HepG2 (cell line): ENCODE results near the gene ACKR3. TPM values are rescaled to one million over a fixed set of nuclear protein-coding genes. Genes with fewer than 3 reads are reported as not detected.

Experiments
- ATAC-seq: fragments of 200-7000 bp; cut with Tn5 transposase; 3 replicates; pipeline ENCODE4 v1.9.1; 2020; ENCODE audit warnings: mild to moderate bottlenecking, moderate library complexity
- BruUV-seq: library from RNA; stranded (reverse); fragments of 400-500 nt; replicated peaks from 2 replicates; lab custom pipeline; 2021; lab: Mats Ljungman, UMichigan
- CTCF ChIA-PET: fragments of 300-600 bp; formaldehyde crosslinking; extraction: SDS; loops from one replicate; lab custom pipeline; 2021; ENCODE audit warnings: low total read pairs, inconsistent platforms, low intra/inter-chr PET ratio; lab: Yijun Ruan, JAX
- POLR2A ChIA-PET: fragments of 350-600 bp; sonication (Branson Sonifier 250); formaldehyde crosslinking; loops from one replicate; lab custom pipeline; 2020; ENCODE audit warnings: antibody characterized with exemption, inconsistent platforms; lab: Yijun Ruan, JAX
- DNase-seq: peaks from one replicate; pipeline ENCODE4 v3.0.0-alpha.2; 2015; ENCODE audit warnings: low spot score
- FAIRE-seq: peaks from 3 replicates; lab custom pipeline; 2011; peaks lifted over from hg19 to GRCh38; lab: Jason Lieb, UNC
- H2AFZ ChIP-seq: one replicate; pipeline ENCODE4 v1.6.1; 2011; ENCODE audit warnings: low read length, inconsistent platforms
- H3K27ac ChIP-seq: fragments of 300-600 bp; 3 replicates; pipeline ENCODE4 v1.8.0; 2011; ENCODE audit warnings: mixed run types, mild to moderate bottlenecking, mixed read lengths, low read length, inconsistent platforms; ENCODE audit not compliant: insufficient read depth; ENCODE audit errors: extremely low read length
- H3K27me3 ChIP-seq, 2 experiments: fragments of 200-600 bp in 1 of 2; 2 replicates in 1 of 2; 3 replicates in 1 of 2; pipeline versions ENCODE4 v1.6.0 to v1.8.0; 2011; ENCODE audit warnings: low read length in 2 of 2, mild to moderate bottlenecking in 2 of 2, moderate library complexity in 2 of 2, inconsistent platforms in 1 of 2; ENCODE audit not compliant: insufficient read depth in 2 of 2, control insufficient read depth in 1 of 2
- H3K36me3 ChIP-seq, 2 experiments: fragments of 200-600 bp in 1 of 2; replicated peaks in 1 of 2; 2 replicates in 1 of 2; 3 replicates in 1 of 2; pipeline versions ENCODE4 v1.5.1 to v1.8.0; 2011; ENCODE audit warnings: low read length in 2 of 2, inconsistent platforms in 1 of 2; ENCODE audit not compliant: insufficient read depth in 2 of 2, control insufficient read depth in 1 of 2
- H3K4me1 ChIP-seq: 2 replicates; pipeline ENCODE4 v1.5.1; 2012; ENCODE audit warnings: low read length, inconsistent platforms; ENCODE audit not compliant: insufficient read depth
- H3K4me2 ChIP-seq: 2 replicates; pipeline ENCODE4 v1.6.0; 2011; ENCODE audit warnings: low read depth, low read length, inconsistent platforms
- H3K4me3 ChIP-seq, 3 experiments: fragments of 200-600 bp in 1 of 3; sonication (generic), shearing (Covaris generic) in 1 of 3; replicated peaks in 1 of 3; 2 replicates each; pipeline ENCODE4 v1.5.1; 2011 to 2016; ENCODE audit warnings: low read length in 3 of 3, inconsistent platforms in 2 of 3, low read depth in 2 of 3, mild to moderate bottlenecking in 2 of 3, control low read depth in 1 of 3, mixed read lengths in 1 of 3; ENCODE audit not compliant: insufficient read depth in 1 of 3
- H3K79me2 ChIP-seq: one replicate; pipeline ENCODE4 v1.6.1; 2011; ENCODE audit warnings: low read length, inconsistent platforms; ENCODE audit not compliant: insufficient read depth
- H3K9ac ChIP-seq: 2 replicates; pipeline ENCODE4 v1.6.0; 2011; ENCODE audit warnings: mild to moderate bottlenecking, low read depth, low read length, inconsistent platforms; ENCODE audit not compliant: insufficient read depth
- H3K9me3 ChIP-seq: 2 replicates; pipeline ENCODE4 v1.5.1; 2012; ENCODE audit warnings: mild to moderate bottlenecking, low read length
- H4K20me1 ChIP-seq: 2 replicates; pipeline ENCODE4 v1.6.0; 2011; ENCODE audit warnings: inconsistent platforms, mild to moderate bottlenecking, low read length, moderate library complexity; ENCODE audit not compliant: insufficient read depth
- ATM ChIP-seq: fragments of 450-650 bp; IDR thresholded peaks from 2 replicates; pipeline ENCODE4 v1.7.1; 2017; ENCODE audit warnings: mild to moderate bottlenecking, borderline replicate concordance
- ZNF17 ChIP-seq: sonication (generic); formaldehyde crosslinking; IDR thresholded peaks from 2 replicates; pipeline ENCODE4 v1.5.0; 2020; ENCODE audit warnings: mild to moderate bottlenecking, missing genetic modification reagents
- ZNF263 ChIP-seq: sonication (generic); formaldehyde crosslinking; IDR thresholded peaks from 2 replicates; pipeline ENCODE4 v1.4.0; 2020; ENCODE audit warnings: missing genetic modification reagents
- ZNF496 ChIP-seq: sonication (generic); formaldehyde crosslinking; IDR thresholded peaks from 2 replicates; pipeline ENCODE4 v1.8.1; 2023; ENCODE audit warnings: mild to moderate bottlenecking, moderate library complexity, missing genetic modification reagents; ENCODE audit not compliant: insufficient replicate concordance
- ZNF674 ChIP-seq: sonication (generic); formaldehyde crosslinking; IDR thresholded peaks from 2 replicates; pipeline ENCODE4 v1.5.0; 2020; ENCODE audit warnings: low read depth, mild to moderate bottlenecking, missing genetic modification reagents
- ZNF839 ChIP-seq: sonication (generic); formaldehyde crosslinking; IDR thresholded peaks from 2 replicates; pipeline ENCODE4 v1.4.0; 2020; ENCODE audit warnings: missing genetic modification reagents, mild to moderate bottlenecking, borderline replicate concordance
- WGBS: methylation state at CpG from one replicate; pipeline ENCODE4 v1.1.6; 2017; ENCODE audit warnings: low lambda C conversion rate; 5-methylcytosine and 5-hydroxymethylcytosine counted together
- in situ Hi-C: cut with HindIII; loops from 2 replicates; pipeline ENCODE4 v1.10.0; 2017; ENCODE audit warnings: low pct_unique_long_range_greater_than_20kb; ENCODE audit not compliant: extremely low pct_ligation_motif_present
- intact Hi-C: fragments of 100-400 bp; cut with micrococcal nuclease; formaldehyde crosslinking; loops from one replicate; pipeline ENCODE4 v1.10.0; 2022; ENCODE audit not compliant: unreplicated experiment
- polyA plus RNA-seq, 8 experiments: library from polyadenylated mRNA; depleted of rRNA in 3 of 8; stranded (reverse) in 7 of 8; unstranded in 1 of 8; fragments of >200 nt; fragmentation: Illumina TruSeq in 4 of 8; extraction: Trizol in 4 of 8; gene quantifications; 2 replicates each; pipeline versions ENCODE4 v1.2.1 to v1.2.3, GENCODE V29; 2011 to 2016; ENCODE audit warnings: low read depth in 4 of 8, missing spikeins in 1 of 8, mixed read lengths in 1 of 8; ENCODE audit not compliant: insufficient read depth in 1 of 8
- total RNA-seq, 5 experiments: library from RNA; depleted of rRNA; stranded (reverse); fragments of >200 nt; fragmentation: Illumina TruSeq; extraction: Trizol; gene quantifications; 2 replicates each; pipeline ENCODE4 v1.2.3, GENCODE V29; 2016; ENCODE audit warnings: low read depth in 1 of 5
- TF ChIP-seq, protein P1 (sequence below): sonication (generic); formaldehyde crosslinking; IDR thresholded peaks from 2 replicates; pipeline ENCODE4; 2020; ENCODE audit warnings: missing genetic modification reagents, mild to moderate bottlenecking, borderline replicate concordance

The ACKR3 gene
- total and polyA plus RNA-seq, 2 of the 13 experiments (the other 11 are each of a cell fraction or from before 2014, with no cell fraction given): not detected

DNA sequence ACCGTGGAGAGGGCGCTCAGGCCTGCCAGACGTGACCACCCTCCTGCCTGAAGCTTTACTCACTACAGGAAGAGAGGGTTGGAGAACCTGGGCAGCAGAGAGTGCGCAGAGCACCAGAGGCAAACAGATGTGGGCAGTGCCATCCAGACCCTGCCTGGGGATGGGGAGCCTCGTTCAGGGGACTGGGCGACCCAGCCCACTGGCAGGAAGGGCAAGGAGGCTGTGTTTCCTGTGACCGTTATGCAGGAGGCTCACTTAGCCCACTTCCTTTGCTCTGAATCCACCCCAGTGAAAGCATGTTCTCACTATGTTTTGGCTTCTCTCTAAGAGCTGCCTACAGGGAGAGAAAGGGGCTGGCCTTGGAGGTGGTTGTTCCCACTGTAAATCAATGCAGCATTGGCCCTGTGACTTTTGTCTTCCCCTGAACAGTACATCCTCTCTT lies 23.0 kb upstream of the ACKR3 start:
- H3K4me2 ChIP-seq: no peak overlapping the region
- in situ Hi-C loops (no loop called here), intact Hi-C loops (no loop called here)
- H3K4me1 ChIP-seq: no peaks in the 10 kb centered on the region
- 4% methylated on average over 7 of the region's 7 CpGs for WGBS
- no peak overlapping the region for H3K27ac ChIP-seq
- no TSS peak for BruUV-seq
- no peaks in the 10 kb centered on the region for H3K79me2 ChIP-seq
- H2AFZ ChIP-seq: no peak overlapping the region
- no peak for ATAC-seq
- DNase-seq: no peak
- H3K9ac ChIP-seq: no peak overlapping the region
- TF ChIP-seq ZNF839 (CRISPR knock-in tag): no peak
- TF ChIP-seq ATM: no peak
- TF ChIP-seq ZNF17 (CRISPR knock-in tag): no peak
- TF ChIP-seq, protein P1, sequence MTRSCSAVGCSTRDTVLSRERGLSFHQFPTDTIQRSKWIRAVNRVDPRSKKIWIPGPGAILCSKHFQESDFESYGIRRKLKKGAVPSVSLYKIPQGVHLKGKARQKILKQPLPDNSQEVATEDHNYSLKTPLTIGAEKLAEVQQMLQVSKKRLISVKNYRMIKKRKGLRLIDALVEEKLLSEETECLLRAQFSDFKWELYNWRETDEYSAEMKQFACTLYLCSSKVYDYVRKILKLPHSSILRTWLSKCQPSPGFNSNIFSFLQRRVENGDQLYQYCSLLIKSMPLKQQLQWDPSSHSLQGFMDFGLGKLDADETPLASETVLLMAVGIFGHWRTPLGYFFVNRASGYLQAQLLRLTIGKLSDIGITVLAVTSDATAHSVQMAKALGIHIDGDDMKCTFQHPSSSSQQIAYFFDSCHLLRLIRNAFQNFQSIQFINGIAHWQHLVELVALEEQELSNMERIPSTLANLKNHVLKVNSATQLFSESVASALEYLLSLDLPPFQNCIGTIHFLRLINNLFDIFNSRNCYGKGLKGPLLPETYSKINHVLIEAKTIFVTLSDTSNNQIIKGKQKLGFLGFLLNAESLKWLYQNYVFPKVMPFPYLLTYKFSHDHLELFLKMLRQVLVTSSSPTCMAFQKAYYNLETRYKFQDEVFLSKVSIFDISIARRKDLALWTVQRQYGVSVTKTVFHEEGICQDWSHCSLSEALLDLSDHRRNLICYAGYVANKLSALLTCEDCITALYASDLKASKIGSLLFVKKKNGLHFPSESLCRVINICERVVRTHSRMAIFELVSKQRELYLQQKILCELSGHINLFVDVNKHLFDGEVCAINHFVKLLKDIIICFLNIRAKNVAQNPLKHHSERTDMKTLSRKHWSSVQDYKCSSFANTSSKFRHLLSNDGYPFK (CRISPR knock-in tag): no peak
- no peak for TF ChIP-seq ZNF263
- TF ChIP-seq ZNF496 (CRISPR knock-in tag): no peak
- TF ChIP-seq ZNF674: no peak
- CTCF ChIA-PET: no interaction called here
- no peaks in the 10 kb centered on the region for H3K9me3 ChIP-seq
- peaks cover 0 to 33% of the 10 kb centered on the region in 2 experiments; a peak in 4 of 5 replicates for H3K27me3 ChIP-seq
- FAIRE-seq: no peak
- H4K20me1 ChIP-seq: no peaks in the 10 kb centered on the region
- POLR2A ChIA-PET: no interaction called here
- no peaks in the 10 kb centered on the region for H3K36me3 ChIP-seq
- no peak overlapping the region for H3K4me3 ChIP-seq
